SK-MEL-5 (cell line): ENCODE measurements around the gene PTPRT. TPM values are rescaled to one million over a fixed set of nuclear protein-coding genes. Genes with fewer than 3 reads are reported as not detected.
"Not testable (repeated sequence)": the region's sequence is repeated elsewhere in the genome, so short reads cannot be mapped to it uniquely, and the experiment has no call there.

Source experiments
- DNase-seq: peaks from one replicate; pipeline ENCODE4 v3.0.0-alpha.2; 2016; ENCODE audit warnings: low read depth, low spot score
- in situ Hi-C: cut with HindIII; loops from 2 replicates; pipeline ENCODE4 v1.10.0; 2016; ENCODE audit warnings: low sequenced_read_pairs, high pct_unique_total_duplicates, low pct_unique_long_range_greater_than_20kb
- total RNA-seq: library from RNA; depleted of rRNA; stranded (reverse); fragments of >200 nt; shearing (Covaris generic); gene quantifications from 2 replicates; pipeline ENCODE4 v1.2.3, GENCODE V29; 2014

PTPRT gene
- total RNA-seq, 1 experiment from 2014 or later = not detected

- in situ Hi-C loops = no loop called here
- DNase-seq = no peak
Observed at GRCh38 chr20:42259389-42259788, 930.3 kb downstream of the PTPRT start.

DNA sequence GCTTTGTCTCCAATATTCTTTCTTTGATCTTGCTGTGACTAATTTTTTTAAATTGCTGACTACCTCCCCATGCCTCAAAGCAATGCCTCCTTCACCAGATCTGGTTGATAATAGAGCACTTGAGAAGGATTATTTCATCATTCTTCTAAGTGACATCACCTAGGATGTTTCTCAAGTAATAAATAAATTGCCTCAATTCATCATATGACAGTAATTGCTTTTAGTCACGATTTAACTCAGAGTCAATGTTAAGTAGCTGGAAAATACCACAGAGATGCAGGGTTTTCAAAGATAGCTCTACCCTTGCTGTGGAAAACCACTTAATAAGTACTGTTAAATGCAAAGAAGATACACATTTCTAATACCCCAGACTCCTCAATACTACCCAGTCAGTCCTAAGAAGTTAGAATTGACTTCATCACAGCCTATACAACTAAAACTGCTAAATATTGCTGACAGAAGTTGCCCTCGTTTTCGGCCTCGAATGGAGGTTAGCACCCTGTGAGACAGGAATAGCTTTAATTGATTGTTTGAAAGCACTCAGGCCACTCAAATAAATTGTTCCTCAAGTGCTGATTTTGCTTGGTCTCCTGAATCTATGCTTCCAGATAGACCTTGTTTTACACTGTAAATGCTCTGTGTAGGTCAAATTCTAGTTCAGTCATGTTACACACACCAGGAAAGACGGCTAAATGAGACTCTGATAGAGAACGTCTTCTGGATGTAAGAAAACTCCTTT lies 931.0 kb downstream of the PTPRT start:
- in situ Hi-C loops = no loop called here
- DNase-seq = no peak

- in situ Hi-C loops = no loop called here
- DNase-seq = no peak
Observed at GRCh38 chr20:42255821-42256220, 933.9 kb downstream of the PTPRT start.

DNA sequence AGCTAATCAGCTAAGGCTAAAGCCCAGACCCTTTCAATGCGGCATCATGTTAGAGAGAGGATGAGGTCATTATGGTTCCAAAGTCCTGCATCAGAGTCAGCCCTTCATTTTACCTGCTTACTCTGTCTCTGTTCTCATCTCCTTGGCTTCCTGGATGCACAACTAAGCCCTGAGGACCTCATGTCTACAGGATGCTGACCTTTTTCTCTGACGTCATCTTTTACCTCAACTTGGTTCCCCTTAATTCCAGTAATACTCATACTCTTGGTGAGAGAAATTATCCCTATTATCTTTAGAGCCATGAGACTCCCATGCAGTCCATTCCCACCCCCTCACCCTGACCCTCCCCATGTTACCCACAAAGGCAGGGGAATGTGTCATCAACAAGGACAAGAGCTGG lies 935.0 kb downstream of the PTPRT start:
- in situ Hi-C loops = no loop called here
- no peak for DNase-seq

GRCh38 chr20:42252116-42252515 lies 937.6 kb downstream of the PTPRT start:
- in situ Hi-C loops = no loop called here
- DNase-seq = no peak

- DNase-seq = no peak
- in situ Hi-C loops = no loop called here
Observed at GRCh38 chr20:42218621-42219374, 970.9 kb downstream of the PTPRT start.

DNA sequence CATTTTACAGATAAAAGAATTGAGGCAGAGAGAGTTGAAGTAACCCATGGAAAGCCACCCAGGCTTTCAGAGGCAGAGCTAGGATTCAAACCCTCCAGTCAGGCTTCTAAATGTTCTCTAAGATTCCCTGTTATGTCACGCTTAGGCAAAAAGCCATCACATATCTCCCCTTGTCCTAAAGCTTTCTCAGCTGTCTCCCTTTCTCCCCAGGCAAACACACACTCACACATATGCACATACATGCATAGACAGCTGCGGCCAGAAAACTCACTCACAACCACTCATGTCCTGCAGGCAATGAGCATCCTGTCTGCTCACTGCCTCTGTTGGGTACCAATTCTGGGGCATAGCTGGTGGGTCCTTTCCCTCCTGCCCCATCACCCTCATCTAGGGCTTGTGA lies 975.6 kb downstream of the PTPRT start:
- DNase-seq = no peak
- in situ Hi-C loops = no loop called here

- no peak for DNase-seq
- in situ Hi-C loops = no loop called here
Observed at GRCh38 chr20:42212391-42212790, 977.3 kb downstream of the PTPRT start.

- DNase-seq, in situ Hi-C loops: not testable (repeated sequence)
Observed at GRCh38 chr20:42206557-42206956, 983.1 kb downstream of the PTPRT start.

GRCh38 chr20:42204109-42204660 lies 985.5 kb downstream of the PTPRT start:
- peak; percentile 57 for DNase-seq
- in situ Hi-C loops = no loop called here

GRCh38 chr20:42197599-42197998 lies 992.1 kb downstream of the PTPRT start:
- no peak for DNase-seq
- in situ Hi-C loops = no loop called here

GRCh38 chr20:42193119-42193518 lies 996.6 kb downstream of the PTPRT start:
- in situ Hi-C loops = no loop called here
- no peak for DNase-seq

GRCh38 chr20:42192321-42192720 lies 997.4 kb downstream of the PTPRT start:
- no peak for DNase-seq
- in situ Hi-C loops = no loop called here

DNA sequence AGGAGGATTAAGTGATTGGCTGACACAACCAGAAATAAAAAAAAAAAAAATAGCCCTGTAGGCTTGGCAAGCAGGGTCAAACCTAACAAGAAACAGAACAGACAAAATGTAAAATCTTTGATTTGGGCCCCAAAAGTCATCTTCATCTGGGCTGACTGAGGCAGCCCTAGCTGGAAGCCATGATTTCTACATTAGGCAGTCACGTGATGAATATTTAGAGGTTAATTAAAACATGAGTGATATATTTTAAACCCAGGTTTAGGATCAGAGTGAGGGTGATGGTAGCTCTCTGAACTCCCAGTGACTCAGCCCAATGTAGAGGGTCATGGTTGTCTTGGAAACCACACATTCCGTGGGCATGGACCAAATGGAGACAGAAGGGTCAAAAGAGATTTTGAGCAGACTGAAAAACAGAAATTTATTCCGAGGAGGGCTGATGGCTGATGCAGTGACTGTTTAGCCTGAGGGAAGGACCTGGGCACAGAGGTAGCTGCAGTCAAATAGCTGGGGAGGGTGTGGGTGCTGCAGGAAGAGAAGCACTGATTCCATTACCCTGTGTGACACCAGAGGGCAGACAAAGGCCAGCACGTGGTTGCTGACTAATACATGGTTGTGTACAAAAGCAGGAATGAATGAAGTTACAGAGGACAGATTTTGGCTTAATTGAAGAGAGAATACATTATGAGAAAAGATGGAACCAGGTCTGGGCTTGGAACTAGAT lies 998.4 kb downstream of the PTPRT start:
- no peak for DNase-seq
- in situ Hi-C loops = no loop called here

GRCh38 chr20:42190084-42190483 lies 999.6 kb downstream of the PTPRT start:
- in situ Hi-C loops = no loop called here
- no peak for DNase-seq

GRCh38 chr20:42186337-42186736 lies 1003.4 kb downstream of the PTPRT start:
- DNase-seq = no peak
- in situ Hi-C loops = no loop called here

- in situ Hi-C loops = no loop called here
- DNase-seq = no peak
Observed at GRCh38 chr20:42183147-42183546, 1006.6 kb downstream of the PTPRT start.

DNA sequence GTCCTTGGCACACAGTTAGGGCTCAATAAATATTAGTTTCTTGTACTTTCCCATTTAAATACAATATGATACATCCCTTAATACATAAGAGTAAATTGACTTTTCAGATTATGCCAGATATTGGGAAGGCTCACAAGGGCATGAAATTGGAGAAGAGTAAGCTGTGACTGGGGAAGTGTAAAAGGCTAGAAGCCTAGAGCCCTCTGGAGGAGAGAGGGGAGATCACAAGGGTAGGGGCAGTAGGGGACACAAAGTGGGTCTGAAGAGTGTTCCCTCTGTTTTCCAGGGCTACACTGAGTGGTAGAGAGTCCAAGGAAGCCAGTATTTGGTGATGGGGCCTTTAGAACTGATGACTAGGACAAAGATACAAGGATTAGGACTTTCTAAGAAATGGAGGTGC lies 1008.6 kb downstream of the PTPRT start:
- in situ Hi-C loops = no loop called here
- DNase-seq = no peak
